HG02763 (cell line): ENCODE measurements around the gene PPIL1.
A peak's percentile ranks its signal among the peaks of the same experiment; 100 is the strongest.

ENCODE experiments used
- ATAC-seq: cut with Tn5 transposase; IDR thresholded peaks from one replicate; pipeline ENCODE4 v1.9.1; 2021; ENCODE audit warnings: mild to moderate bottlenecking, moderate library complexity; ENCODE audit not compliant: unreplicated experiment

Gene PPIL1

GRCh38 chr6:36890112-36890663 lies 15.6 kb upstream of the PPIL1 start:
- no peak for ATAC-seq

DNA sequence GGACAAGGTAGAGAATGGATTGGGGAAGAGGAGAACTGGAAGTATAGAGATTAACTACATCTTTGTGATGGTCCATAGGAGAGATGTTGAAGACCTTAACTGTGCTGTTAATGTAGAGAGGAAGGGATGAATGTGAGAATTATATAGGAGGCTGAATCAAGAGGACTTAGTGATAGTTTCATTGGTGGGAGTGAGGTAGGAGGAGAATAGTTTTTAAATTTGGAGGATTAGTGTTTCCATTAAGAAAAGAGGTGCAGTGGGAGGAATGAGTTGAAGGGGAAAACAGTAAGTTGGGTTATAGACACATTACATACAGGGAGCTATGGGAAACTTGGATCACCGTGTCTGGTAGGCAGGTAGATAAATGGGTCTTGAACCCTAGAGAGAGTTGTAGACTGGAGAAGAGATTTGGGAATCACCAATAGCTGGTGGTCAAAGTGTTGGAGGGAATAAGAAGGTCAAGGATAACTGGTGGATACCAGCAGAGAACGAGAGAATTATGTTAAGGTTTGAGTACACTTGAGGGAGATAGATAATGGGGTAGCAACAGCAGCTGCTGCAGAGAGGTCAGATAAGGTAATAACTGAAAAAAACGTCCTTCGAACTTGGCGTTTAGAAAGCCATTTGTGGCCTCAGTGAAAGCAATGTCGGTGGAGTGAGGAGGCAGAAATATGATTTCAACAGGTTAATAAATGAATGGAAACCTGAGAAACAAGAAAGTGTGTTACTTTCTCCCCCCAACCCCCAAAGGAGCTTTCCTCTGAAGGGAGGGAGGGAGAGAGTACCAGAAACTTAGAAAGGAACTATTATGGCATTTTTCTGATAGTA lies 14.3 kb upstream of the PPIL1 start:
- no peak for ATAC-seq

DNA sequence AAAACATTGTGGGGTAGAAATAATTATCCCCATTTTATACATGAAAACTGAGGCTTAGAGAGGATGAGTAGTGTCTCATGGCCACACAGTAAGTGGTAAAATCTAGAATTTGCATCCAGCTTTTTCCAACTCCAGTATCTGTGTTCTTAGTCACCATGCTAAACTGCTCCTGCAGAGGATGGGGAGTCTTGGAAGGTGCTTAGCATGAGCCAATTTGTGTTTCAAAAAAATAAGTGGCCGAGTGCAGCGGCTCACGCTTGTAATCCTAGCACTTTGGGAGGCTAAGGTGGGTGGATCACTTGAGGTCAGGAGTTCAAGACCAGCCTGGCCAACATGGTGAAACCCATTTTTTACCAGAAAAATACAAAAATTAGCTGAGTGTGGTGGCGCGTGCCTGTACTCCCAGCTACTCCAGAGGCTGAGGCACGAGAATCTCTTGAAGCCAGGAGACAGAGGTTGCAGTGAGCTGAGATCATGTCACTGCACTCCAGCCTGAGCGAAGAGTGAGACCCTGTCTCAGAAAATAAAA lies 13.6 kb upstream of the PPIL1 start:
- ATAC-seq = no peak

GRCh38 chr6:36886950-36887618 lies 12.5 kb upstream of the PPIL1 start:
- ATAC-seq = no peak

- ATAC-seq = peak; percentile 96
Measured at GRCh38 chr6:36885461-36886401, 11.1 kb upstream of the PPIL1 start, which contains the start of gene C6orf89. Gene C6orf89 (plus strand): TSS chr6:36885952. CDS start chr6:36899445, 13,493 bp downstream.

- no peak for ATAC-seq
Measured at GRCh38 chr6:36884610-36885009, 10.0 kb upstream of the PPIL1 start.

GRCh38 chr6:36875250-36875633 lies 639 bp upstream of the PPIL1 start:
- no peak for ATAC-seq

DNA sequence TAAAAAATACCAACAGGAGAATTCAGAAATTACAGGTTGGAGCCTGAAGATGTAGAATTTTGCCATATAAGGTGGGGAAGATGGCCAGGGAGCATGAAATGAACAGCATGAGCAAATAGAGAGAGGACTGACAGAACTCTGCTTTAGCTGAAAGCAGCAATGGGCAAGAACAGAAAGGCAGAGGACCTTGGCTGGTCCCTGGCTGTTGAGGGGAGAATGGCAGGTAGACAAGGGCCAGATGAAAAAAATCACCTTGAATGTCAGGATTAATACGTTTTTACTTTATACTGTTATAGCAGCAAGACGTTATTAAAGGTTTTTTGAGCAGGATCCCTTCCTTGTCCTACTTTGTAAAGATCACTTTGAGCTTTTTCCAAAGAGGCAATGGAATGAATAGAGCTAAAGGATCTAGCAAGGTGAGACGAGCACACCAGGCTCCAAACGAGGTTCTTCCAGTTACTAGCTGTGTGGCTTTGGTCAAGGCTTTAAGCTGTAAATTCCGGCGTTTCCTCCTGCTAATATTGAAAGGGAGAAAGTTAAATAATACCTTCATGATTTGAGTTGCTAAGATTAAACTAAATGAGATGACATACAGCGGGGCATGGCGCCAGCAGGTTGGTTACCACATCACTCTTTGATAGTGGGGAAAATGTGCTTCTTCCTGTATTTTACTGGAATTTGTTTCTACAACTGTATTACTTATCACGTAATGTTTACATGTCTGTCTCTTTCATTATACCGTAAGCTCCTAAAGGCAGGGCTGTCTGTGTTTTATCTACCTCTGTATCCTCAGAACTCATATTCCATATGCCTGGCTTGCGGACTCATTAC lies 776 bp downstream of the PPIL1 start:
- no peak for ATAC-seq

DNA sequence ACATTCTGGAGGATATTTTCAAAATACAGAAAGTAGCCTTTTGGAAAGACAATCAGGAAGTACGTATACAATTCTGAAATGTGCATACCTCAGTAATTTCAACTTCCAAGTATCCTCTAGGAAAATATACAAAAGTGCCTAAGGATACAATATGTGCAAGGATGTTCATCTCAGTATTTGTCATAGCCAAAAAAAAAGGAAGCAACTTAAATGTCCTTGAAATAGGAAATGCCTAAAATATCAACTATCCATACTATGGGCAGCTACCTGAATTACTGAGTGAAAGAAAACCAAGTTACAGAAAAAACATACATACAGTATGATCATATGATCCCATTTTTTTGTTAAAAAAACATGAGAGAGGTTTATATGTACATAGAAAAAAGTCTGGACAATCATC lies 1.5 kb downstream of the PPIL1 start:
- no peak for ATAC-seq

DNA sequence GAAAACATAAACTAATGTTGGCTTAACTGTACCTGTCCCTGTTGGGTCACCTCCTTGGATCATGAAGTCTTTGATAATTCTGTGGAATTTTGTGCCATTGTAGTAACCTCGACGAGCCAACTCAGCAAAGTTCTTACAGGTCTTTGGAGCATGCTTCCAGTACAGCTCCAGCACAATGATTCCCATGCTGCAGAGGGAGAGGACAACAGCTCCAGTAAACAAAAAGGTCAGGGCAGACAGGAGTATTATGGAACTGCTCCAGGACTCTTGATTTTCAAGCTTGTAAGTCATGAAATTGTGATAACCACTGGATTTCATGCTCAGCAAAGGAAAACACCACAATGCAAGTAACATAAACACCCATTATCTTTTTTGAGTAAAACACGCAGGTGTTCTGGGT lies 2.9 kb downstream of the PPIL1 start:
- no peak for ATAC-seq

GRCh38 chr6:36867471-36868224 lies 7.0 kb downstream of the PPIL1 start:
- ATAC-seq = no peak

GRCh38 chr6:36865835-36866234 lies 8.8 kb downstream of the PPIL1 start:
- ATAC-seq = no peak

DNA sequence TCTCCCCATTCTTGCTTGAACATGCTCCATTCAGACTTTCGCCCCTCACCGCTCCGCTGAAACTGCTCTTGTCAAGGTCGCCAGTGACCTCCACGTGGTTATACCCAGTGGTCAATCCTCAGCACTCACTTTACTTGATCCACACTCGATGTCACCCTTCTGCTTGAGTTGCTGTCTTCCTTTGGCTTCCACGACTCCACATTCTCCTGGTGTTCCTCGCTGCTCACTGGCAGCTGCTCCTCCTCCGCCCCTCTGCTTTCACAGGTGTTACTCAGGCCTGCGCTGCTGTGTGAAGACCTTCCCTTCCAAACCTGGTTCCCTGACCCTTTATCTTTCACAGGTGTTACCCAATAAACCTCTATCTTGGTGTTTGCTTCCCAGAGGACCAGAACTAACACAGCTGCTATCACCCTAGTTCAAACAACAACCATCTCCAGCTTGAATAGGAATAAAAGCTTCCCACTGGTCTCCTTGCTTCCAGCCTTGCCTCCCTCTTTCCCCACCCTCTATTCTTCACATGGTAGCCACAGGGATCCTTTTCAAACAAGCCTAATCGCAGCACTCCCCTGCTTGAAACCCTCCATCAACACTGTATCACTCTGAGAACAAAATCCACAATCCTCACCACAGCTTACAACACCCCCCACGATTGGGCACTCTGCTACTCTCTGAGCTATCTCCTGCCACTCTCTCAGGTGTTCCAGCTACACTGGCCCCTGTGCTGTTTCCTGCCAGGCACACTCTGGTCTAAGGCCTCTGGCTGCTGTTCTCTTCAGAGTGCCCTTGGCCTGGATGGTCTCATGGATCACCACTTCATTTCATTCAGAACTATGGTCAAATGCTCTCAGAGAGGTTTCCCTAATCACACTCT lies 10.7 kb downstream of the PPIL1 start:
- no peak for ATAC-seq

DNA sequence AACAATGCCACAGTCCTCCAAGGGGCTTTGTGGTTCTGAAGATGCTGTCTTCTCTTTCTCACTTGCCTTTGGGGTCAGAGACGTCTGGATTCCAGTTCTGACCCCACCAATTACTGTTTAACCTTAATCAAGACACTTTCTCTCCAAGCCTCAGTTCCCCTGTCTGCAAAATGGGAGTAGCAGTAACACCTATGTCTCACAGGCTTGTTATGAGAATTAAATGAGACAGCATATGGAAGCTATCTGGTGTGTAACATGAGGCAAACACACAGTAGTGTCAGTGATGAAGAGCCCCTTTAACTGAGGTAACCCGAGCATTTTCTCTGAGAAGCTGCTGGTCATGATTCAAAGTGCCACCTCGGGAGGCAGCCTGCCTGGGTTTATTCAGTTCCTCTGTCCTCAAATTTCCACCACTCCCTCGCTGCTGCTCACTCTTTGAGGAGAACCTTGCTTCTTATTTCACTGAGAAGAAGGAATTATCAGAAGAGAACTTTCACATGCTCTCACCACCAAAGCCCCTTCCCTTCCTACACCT lies 11.7 kb downstream of the PPIL1 start:
- no peak for ATAC-seq

- ATAC-seq = no peak
Measured at GRCh38 chr6:36862164-36862847, 12.3 kb downstream of the PPIL1 start.

DNA sequence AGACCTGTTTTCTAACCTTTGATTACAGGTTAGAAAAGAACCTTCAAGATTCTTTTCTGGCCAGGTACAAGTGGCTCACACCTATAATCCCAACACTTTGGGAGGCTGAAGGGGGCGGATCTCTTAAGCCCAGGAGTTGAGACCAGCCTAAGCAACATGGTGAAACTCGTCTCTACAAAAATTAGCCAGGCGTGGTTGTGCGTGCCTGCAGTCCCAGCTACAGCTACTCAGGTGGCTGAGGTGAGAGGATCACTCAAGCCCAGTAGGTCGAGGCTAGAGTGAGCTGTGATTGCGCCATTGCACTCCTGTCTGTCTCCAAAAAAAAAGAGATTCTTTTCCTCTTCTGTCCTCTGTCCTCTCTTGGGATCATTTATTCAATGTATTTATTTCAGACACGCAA lies 14.5 kb downstream of the PPIL1 start:
- no peak for ATAC-seq

GRCh38 chr6:36858407-36858981 lies 16.1 kb downstream of the PPIL1 start:
- ATAC-seq = no peak
